Measurements from ENCODE around the gene HIRA. TPM values are rescaled to one million over a fixed set of nuclear protein-coding genes. Genes with fewer than 3 reads are reported as not detected.

Gene HIRA
- total and polyA plus RNA-seq, 9 of the 15 experiments (the other 6 are each of a cell fraction or from before 2014, with no cell fraction given) = 0.96 to 132 (median 58.4) TPM

- TF ChIP-seq CTCF (IDR thresholded peaks at IDR 0.05 in 2 of 3, conservative IDR thresholded peaks at IDR 0.05 in 1 of 3; ENCODE audit: insufficient read depth in 2 of 3, low read depth in 1 of 3, low read length in 3 of 3) (no peak), IRF1 (CRISPR knock-in tag; IDR thresholded peaks at IDR 0.05; ENCODE audit: borderline replicate concordance) (no peak), POLR2AphosphoS2 (IDR thresholded peaks at IDR 0.05; ENCODE audit: low read length) (no peak), SREBF2 (CRISPR knock-in tag; IDR thresholded peaks at IDR 0.05) (no peak), RFX7 (CRISPR knock-in tag; IDR thresholded peaks at IDR 0.05) (no peak), ELF1 (tag; IDR thresholded peaks at IDR 0.05) (no peak), RCOR1 (IDR thresholded peaks at IDR 0.05; ENCODE audit: borderline replicate concordance in 1 of 2, low read depth in 2 of 2, low read length in 2 of 2) (no peak), PKNOX1 (IDR thresholded peaks at IDR 0.05) (peak; percentile 43), POLR2B (IDR thresholded peaks at IDR 0.05; ENCODE audit: low read depth, partially characterized antibody) (no peak), EP300 (IDR thresholded peaks at IDR 0.05; ENCODE audit: low read length) (0 out of 2 replicates have a peak, but pooled peaks have one; percentile 9), NR1H2 (CRISPR knock-in tag; IDR thresholded peaks at IDR 0.05) (no peak), FOS (IDR thresholded peaks at IDR 0.05; ENCODE audit: extremely low read depth, insufficient read length) (no peak), WHSC1 (IDR thresholded peaks at IDR 0.05; ENCODE audit: low read length) (peak; percentile 29), ETV6 (IDR thresholded peaks at IDR 0.05; ENCODE audit: borderline replicate concordance in 1 of 2, low read depth in 2 of 2, low read length in 1 of 2) (no peak), ETV6 (CRISPR knock-in tag; IDR thresholded peaks at IDR 0.05; ENCODE audit: borderline replicate concordance) (0 out of 2 replicates have a peak, but pooled peaks have one; percentile 60), CSDE1 (IDR thresholded peaks at IDR 0.05) (no peak), ZNF507 (tag; conservative IDR thresholded peaks at IDR 0.05) (no peak), CBX3 (IDR thresholded peaks at IDR 0.05; ENCODE audit: borderline replicate concordance in 1 of 2, low read length in 2 of 2) (no peak), ZNF77 (CRISPR knock-in tag; IDR thresholded peaks at IDR 0.05) (no peak), ZKSCAN8 (CRISPR knock-in tag; IDR thresholded peaks at IDR 0.05) (no peak), PHF8 (IDR thresholded peaks at IDR 0.05; ENCODE audit: borderline replicate concordance, low read length) (peak; percentile 13; the same call in 1 of the 2 replicates), U2AF2 (optimal IDR thresholded peaks at IDR 0.05; ENCODE audit: low read depth, low read length) (no peak), FUS (optimal IDR thresholded peaks at IDR 0.05; ENCODE audit: low read depth, low read length) (no peak), THAP12 (CRISPR knock-in tag; IDR thresholded peaks at IDR 0.05) (peak; percentile 59; the same call in 1 of the 2 replicates)
Observed at GRCh38 chr22:19410941-19411689, 20.4 kb downstream of the HIRA start (continued).
